GM18909 (cell line): ENCODE results near the gene MLIP.

Experiments used
- ATAC-seq: cut with Tn5 transposase; IDR thresholded peaks from one replicate; pipeline ENCODE4 v1.9.1; 2021; ENCODE audit warnings: mild to moderate bottlenecking; ENCODE audit not compliant: unreplicated experiment, poor library complexity

The MLIP gene

DNA sequence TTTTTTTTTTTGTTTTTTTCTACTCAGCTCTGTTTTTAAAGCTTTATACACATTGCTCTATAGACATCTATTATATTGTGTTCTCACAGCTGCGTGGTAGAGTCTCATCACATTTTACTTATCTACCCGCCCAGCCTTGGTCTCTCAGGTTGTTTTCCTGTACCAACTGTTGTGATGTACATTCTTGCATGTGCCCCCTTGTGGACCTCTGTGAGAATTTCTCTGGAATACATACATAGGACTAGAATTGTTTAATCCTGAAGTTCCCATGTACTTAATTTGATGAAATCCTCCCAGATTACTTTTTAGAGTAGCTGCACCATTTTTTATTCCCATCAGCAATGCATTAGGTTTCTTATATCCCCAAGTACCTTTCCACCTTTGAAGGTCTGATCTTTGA, 156.6 kb downstream of the MLIP start:
- ATAC-seq = no peak

GRCh38 chr6:54273214-54273820, 162.1 kb downstream of the MLIP start:
- no peak for ATAC-seq

DNA sequence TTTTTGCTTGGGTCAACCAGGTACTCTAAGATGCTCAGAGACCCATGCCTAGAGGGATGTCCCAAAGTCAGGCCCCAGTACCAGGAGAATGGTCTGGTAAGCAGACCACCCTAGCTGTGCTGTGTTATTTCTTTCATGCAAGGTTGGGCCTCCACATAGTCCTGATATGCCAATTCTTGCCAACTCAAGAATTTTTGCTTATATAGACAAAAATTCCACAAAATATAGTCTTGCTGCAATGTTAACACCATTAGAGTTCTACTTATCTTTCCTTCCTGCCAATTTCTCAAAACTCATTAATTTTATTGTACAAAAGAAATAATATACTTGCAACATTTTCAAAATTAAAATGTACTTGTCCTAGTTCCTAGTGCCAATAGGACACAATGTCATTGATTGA, 163.1 kb downstream of the MLIP start:
- no peak for ATAC-seq

DNA sequence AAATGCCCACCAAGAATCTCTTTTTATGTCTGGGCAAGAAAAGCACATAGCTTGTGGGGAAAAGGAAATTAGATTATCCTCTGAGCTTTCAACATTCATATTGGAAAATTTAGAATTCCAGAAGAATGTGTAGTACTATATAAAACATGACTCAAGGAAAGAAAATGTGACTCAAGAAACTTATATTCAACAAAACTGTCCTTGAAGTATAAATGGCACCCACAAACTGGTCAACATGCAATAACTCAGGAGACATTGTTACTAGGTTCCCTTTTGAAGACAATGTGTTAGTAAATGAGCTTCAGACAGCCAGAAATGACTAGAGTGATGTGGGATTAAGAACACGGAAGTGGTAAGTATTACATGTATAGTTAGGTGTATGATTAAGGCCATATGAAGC, 170.9 kb downstream of the MLIP start:
- no peak for ATAC-seq

DNA sequence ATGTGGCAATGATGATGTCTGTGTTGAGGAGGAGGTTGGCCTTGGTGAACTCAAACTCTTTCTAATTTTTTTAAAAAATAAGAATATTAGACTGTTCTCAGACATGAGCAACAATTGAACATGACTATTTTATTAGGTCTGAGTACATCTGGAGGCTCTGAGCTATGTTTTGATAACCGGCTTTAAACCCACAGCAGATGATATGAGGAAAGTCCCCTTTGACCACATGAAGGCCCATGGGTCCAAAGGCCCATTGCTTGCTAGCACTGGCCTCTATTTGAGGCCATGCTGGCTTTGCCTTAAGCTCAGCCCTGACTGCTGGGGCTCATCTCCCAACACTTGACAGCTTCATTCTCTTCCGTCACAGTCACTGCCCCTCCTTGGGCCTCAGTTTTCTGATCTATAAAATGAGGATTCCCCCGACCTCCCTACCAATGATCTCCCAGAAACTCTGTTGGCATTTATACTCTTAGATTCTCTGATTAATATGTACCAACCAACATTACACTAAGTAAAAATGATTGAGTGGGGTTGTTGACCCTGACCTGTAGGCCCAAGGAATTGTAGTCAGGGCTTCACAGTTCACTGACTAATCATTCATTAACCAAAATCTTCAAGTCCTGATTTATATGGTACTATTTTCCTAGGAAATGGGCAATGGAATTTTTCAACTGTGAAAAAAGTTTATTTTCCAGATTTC, 173.1 kb downstream of the MLIP start:
- ATAC-seq = no peak

DNA sequence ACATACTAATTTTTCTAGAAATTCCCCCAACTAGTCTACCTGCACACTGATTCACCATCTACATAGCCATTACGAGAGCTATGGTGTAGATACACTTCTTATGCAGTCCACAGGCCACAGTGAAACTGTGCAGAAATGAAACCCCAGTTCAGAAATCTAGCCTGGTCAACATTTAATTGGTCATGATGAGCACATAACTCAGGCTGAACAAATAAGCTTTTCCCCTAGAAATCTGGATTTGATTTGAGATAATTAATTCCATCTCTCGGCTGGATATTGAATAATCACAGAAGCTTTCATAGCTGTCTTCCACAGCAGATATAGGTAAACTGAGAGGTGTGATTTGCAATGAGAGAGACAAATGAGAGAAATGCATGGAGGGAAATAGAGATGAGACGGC, 174.4 kb downstream of the MLIP start:
- ATAC-seq = no peak

- no peak for ATAC-seq
Measured at GRCh38 chr6:54286141-54286540, 174.9 kb downstream of the MLIP start.

GRCh38 chr6:54288474-54288873, 177.2 kb downstream of the MLIP start:
- ATAC-seq = no peak

- ATAC-seq = no peak
Measured at GRCh38 chr6:54289426-54289825, 178.2 kb downstream of the MLIP start.

GRCh38 chr6:54291146-54291545, 179.9 kb downstream of the MLIP start:
- peak; percentile 79 for ATAC-seq

DNA sequence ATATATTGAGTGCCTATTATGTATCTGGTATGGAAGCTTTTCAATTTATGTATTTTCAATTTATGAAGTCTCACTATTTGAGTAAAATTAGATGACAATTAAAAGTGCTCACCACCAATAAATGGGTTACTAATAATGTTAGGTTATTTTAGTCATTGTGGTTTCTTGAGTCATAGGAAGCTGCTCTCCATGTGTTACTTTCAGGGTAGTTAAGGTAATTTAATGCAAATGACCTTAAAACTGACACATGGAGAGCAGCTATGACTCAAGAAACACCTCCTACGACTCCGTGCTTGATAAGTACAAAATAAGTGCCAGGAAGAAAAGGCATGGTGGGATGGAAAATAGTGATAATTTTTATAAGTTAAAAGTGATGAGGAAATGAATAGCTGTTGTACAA, 180.5 kb downstream of the MLIP start:
- peak; percentile 93 for ATAC-seq

GRCh38 chr6:54294965-54295532, 183.8 kb downstream of the MLIP start:
- no peak for ATAC-seq

GRCh38 chr6:54299542-54300269, 188.5 kb downstream of the MLIP start:
- ATAC-seq = no peak

DNA sequence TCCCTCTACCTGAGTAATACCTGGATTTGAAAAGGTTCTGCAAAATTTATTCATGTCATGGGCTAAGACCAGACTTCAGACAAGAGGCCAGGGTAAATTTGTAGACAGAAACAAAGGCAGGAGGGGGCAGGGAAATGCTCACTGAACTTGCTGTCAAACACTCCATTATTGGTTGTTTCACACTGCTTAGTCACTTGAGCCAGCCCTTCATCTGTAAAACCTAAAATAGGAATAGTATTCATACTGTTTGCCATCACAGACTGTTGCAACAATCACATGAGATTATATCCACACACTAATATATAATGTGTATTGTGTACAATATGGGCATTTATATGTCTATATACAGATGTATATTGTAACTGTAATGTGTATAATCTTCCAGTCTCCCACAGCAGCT, 190.5 kb downstream of the MLIP start:
- no peak for ATAC-seq

DNA sequence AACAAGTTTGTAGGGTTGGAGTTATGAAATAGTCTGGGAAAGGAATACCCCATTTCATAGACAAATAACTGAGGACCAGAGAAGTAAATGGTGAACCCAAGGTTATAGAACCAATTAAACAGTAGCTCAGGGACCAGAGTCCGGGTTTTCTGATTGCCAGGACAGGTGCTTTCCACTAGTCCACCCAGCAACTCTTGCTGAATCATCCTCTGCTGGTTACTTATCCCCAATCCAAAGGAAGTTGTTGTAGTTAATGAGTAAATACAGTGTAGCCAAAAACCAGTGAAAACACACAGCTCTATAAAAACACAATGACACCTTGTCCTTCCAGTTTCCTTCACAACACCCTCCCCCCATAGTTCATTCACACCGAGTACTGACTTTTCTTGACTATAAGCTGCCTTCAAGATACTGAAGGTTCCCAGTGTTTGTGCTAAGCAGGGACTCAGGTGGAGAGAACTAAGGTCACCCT, 196.2 kb downstream of the MLIP start:
- ATAC-seq = peak; percentile 67

DNA sequence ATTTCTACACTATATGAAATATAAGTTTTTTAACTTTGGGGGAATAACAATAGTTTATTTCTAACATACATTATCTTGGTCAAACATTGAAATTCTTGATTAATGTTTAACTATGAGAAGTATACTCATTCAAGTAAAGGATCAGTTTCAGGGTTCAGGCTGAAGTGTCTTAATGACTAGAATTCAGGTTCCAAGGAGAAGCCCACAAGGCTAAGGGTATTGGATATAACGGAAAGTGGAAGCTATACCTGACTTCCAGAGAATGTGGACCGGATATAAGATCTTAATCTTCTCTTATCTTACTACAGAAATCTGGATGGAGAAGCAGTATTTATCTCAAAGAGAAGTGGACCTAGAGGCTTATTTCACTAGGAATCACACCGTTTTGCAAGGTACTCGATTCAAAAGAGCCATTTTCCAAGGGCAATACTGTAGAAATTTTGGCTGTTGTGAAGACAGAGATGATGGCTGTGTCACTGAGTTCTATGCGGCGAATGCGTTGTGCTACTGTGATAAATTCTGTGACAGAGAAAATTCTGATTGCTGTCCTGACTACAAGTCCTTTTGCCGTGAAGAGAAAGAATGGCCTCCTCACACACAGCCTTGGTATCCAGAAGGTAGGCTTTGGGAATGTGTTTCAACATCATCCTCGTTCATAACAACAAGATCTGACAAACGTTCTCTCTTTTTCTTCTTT, 197.2 kb downstream of the MLIP start, which contains the start of gene TINAG:
Gene TINAG, plus strand, starts transcription at position 153 of the 697 bp plus-strand sequence. Its CDS starts 110 bp downstream, at position 263.
- ATAC-seq = peak; percentile 42

DNA sequence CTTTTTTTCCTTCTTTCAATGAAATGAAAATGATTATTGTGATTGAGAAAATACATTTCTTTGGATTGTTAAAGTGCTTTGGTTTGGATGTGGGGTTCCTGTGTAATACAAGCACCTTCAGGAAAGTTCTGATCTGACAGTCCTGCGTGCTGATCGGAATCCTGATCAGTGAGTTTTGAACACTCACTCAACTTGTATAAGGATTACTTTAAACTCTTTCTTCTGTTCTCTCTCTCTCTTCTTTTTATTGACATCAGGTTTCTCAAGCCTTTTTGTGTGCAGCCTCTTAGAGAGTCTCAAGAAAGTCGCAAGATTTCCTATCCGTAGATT, 197.7 kb downstream of the MLIP start:
- no peak for ATAC-seq

GRCh38 chr6:54310377-54311152, 199.3 kb downstream of the MLIP start:
- no peak for ATAC-seq

- no peak for ATAC-seq
Measured at GRCh38 chr6:54315656-54316055, 204.4 kb downstream of the MLIP start.
